ENCODE measurements around the gene SLC25A29.
A peak's percentile ranks its signal among the peaks of the same experiment; 100 is the strongest.
"Not testable (repeated sequence)": the region's sequence is repeated elsewhere in the genome, so short reads cannot be mapped to it uniquely, and the experiment has no call there.

The SLC25A29 gene

GRCh38 chr14:100330388-100330931, 24.2 kb upstream of the SLC25A29 start:
- no peak for DNase-seq

GRCh38 chr14:100330007-100330344, 23.7 kb upstream of the SLC25A29 start:
- no peak for DNase-seq

GRCh38 chr14:100329233-100330006, 23.2 kb upstream of the SLC25A29 start:
- no peak for DNase-seq

GRCh38 chr14:100328495-100329163, 22.4 kb upstream of the SLC25A29 start:
- DNase-seq, result no peak

- DNase-seq, result no peak
Measured at GRCh38 chr14:100327128-100327527, 20.9 kb upstream of the SLC25A29 start.

- DNase-seq, result no peak
Measured at GRCh38 chr14:100325958-100326357, 19.7 kb upstream of the SLC25A29 start.

GRCh38 chr14:100325231-100325632, 19.0 kb upstream of the SLC25A29 start:
- no peak for DNase-seq

- no peak for DNase-seq
Measured at GRCh38 chr14:100323942-100324307, 17.7 kb upstream of the SLC25A29 start.

- DNase-seq, result no peak
Measured at GRCh38 chr14:100323121-100323941, 17.1 kb upstream of the SLC25A29 start, which contains the start of gene SLC25A47. Gene SLC25A47 (plus strand): TSS chr14:100323339. CDS start chr14:100323415, 76 bp downstream.

GRCh38 chr14:100322138-100322957, 16.1 kb upstream of the SLC25A29 start:
- no peak for DNase-seq

GRCh38 chr14:100321473-100322137, 15.4 kb upstream of the SLC25A29 start:
- no peak for DNase-seq

GRCh38 chr14:100320157-100320856, 14.1 kb upstream of the SLC25A29 start:
- DNase-seq, result no peak

- DNase-seq, result peak; percentile 65
Measured at GRCh38 chr14:100317912-100318808, 11.9 kb upstream of the SLC25A29 start.

- no peak for DNase-seq
Measured at GRCh38 chr14:100317389-100317788, 11.1 kb upstream of the SLC25A29 start.

- DNase-seq, result no peak
Measured at GRCh38 chr14:100314724-100315123, 8.5 kb upstream of the SLC25A29 start.

GRCh38 chr14:100313464-100314230, 7.4 kb upstream of the SLC25A29 start:
- no peak for DNase-seq

GRCh38 chr14:100312877-100313400, 6.7 kb upstream of the SLC25A29 start:
- DNase-seq, result no peak

- not testable (repeated sequence) for DNase-seq
Measured at GRCh38 chr14:100312110-100312876, 6.0 kb upstream of the SLC25A29 start.

Measured in right hindlimb (tissue), 1 donor.